ENCODE data around the gene NACC2. TPM values are rescaled to one million over a fixed set of nuclear protein-coding genes. Genes with fewer than 3 reads are reported as not detected.

Gene NACC2
- total and polyA plus RNA-seq, 2 donors from 2014 or later: 7.1 to 30.9 TPM

DNA sequence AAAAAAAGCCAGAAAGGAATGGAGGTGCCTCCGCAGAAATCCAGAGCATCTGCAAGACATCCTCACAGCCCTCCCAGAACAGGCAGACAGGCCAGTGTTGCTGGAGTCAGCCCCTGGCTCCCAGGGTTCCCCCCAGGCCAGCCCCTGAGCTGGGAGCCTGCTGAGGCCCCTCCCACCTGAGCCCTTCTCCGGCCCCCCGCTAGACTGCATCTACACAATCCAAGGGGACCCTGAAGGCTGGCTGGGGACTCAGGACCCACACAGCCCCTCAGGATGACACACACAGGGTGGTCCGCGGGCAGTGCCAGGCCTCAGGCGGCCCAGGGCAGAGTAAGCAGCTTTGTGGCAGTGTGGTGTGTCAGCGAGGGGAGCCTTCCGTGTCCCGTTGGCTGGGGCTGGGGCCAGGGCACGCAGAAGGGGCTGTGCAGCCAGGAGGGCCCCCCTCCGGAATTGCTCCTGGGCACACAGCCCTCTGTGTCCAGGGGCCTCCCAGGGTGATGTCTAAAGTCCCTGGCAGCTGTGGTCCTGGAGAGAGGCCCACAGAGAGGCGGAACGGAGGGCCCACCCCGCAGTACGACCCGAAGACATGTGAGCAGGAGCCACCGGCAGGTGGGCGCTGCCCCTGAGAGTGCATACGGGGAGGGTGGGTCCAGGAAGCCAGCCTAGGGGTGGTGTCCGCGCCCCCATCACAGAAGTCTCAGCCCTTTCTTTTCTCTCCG is 20.7 kb upstream of the NACC2 start:
- Histone ChIP-seq H3K4me1 (ENCODE audit: control insufficient read depth in 2 of 3, insufficient read depth in 2 of 3, low read depth in 1 of 3, low read length in 3 of 3) (peaks cover 0 to 13% (median 0%) of the 10 kb centered on the region in 3 donors), H3K4me3 (ENCODE audit: low read length in 3 of 3) (no peak overlapping the region), H3K27ac (ENCODE audit: low read depth in 2 of 2, low read length in 2 of 2) (no peak overlapping the region), H3K27me3 (ENCODE audit: control insufficient read depth, insufficient read depth, low read length) (no peaks in the 10 kb centered on the region), H3K36me3 (ENCODE audit: control insufficient read depth in 2 of 3, insufficient read depth in 3 of 3, low read length in 3 of 3) (no peaks in the 10 kb centered on the region), H3K9me3 (ENCODE audit: control insufficient read depth in 2 of 3, insufficient read depth in 1 of 3, low read length in 3 of 3) (no peaks in the 10 kb centered on the region), H3K9ac (ENCODE audit: low read length in 3 of 3) (no peak overlapping the region)
- DNase-seq: no peak
- intact Hi-C loops (cut with DNase I): no loop called here
- TF ChIP-seq, protein P1, sequence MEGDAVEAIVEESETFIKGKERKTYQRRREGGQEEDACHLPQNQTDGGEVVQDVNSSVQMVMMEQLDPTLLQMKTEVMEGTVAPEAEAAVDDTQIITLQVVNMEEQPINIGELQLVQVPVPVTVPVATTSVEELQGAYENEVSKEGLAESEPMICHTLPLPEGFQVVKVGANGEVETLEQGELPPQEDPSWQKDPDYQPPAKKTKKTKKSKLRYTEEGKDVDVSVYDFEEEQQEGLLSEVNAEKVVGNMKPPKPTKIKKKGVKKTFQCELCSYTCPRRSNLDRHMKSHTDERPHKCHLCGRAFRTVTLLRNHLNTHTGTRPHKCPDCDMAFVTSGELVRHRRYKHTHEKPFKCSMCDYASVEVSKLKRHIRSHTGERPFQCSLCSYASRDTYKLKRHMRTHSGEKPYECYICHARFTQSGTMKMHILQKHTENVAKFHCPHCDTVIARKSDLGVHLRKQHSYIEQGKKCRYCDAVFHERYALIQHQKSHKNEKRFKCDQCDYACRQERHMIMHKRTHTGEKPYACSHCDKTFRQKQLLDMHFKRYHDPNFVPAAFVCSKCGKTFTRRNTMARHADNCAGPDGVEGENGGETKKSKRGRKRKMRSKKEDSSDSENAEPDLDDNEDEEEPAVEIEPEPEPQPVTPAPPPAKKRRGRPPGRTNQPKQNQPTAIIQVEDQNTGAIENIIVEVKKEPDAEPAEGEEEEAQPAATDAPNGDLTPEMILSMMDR (IDR thresholded peaks at IDR 0.05; ENCODE audit: borderline replicate concordance, extremely low read depth, insufficient read depth): no peak
- FAIRE-seq: no peak

DNA sequence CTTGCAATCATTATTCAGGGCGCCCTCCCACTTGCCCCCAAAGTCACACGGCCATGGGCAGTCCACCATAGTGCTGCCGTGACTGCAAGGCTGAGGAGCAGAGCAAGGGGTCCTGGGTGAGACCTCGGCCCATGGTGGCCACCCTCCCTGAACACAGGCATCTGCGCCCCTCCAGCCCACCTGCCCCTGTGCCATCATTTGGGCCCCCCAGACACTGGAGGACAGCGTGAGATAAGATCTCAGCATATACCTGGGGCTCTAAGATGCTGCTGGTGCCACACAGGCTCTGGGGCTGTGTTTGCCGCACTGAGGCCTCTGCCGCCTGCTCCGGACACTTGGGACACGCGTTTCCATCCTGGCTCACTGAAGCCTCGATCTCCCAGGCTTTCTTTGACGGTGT is 20.1 kb upstream of the NACC2 start:
- Histone ChIP-seq H3K4me3 (ENCODE audit: low read length in 3 of 3) (no peak overlapping the region), H3K27ac (ENCODE audit: low read depth in 2 of 2, low read length in 2 of 2) (no peak overlapping the region), H3K4me1 (ENCODE audit: control insufficient read depth in 2 of 3, insufficient read depth in 2 of 3, low read depth in 1 of 3, low read length in 3 of 3) (peaks cover 0 to 15% (median 0%) of the 10 kb centered on the region in 3 donors), H3K36me3 (ENCODE audit: control insufficient read depth in 2 of 3, insufficient read depth in 3 of 3, low read length in 3 of 3) (no peaks in the 10 kb centered on the region), H3K27me3 (ENCODE audit: control insufficient read depth, insufficient read depth, low read length) (no peaks in the 10 kb centered on the region), H3K9ac (ENCODE audit: low read length in 3 of 3) (no peak overlapping the region), H3K9me3 (ENCODE audit: control insufficient read depth in 2 of 3, insufficient read depth in 1 of 3, low read length in 3 of 3) (no peaks in the 10 kb centered on the region)
- intact Hi-C loops (cut with DNase I): no loop called here
- FAIRE-seq: no peak
- TF ChIP-seq, protein P1 (IDR thresholded peaks at IDR 0.05; ENCODE audit: borderline replicate concordance, extremely low read depth, insufficient read depth): no peak
- DNase-seq: no peak

DNA sequence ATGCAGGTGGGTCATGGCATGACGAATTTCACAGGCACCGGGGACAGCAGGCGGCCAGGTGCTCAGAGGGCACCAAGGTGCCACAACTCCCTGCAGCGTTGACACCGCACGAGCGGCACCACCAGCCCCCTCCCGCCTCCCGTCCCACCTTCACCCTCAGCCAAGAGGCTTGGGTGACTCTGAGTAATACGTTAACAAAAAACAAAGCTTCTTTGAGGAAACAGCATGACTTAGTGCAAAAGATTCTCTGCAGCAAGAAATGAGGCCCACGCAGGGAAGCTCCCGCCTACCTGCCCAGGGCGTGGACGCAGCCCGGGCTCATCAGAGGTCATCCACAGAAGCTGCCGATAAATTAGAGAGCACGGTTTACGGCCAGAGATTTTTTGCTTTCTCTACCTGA is 19.5 kb upstream of the NACC2 start:
- no peaks in the 10 kb centered on the region for H3K27me3 ChIP-seq (ENCODE audit: control insufficient read depth, insufficient read depth, low read length)
- peaks cover 0 to 17% (median 0%) of the 10 kb centered on the region in 3 donors for H3K4me1 ChIP-seq (ENCODE audit: control insufficient read depth in 2 of 3, insufficient read depth in 2 of 3, low read depth in 1 of 3, low read length in 3 of 3)
- intact Hi-C loops (cut with DNase I): no loop called here
- H3K27ac ChIP-seq (ENCODE audit: low read depth in 2 of 2, low read length in 2 of 2): no peak overlapping the region
- TF ChIP-seq, protein P1 (IDR thresholded peaks at IDR 0.05; ENCODE audit: borderline replicate concordance, extremely low read depth, insufficient read depth): no peak
- no peaks in the 10 kb centered on the region for H3K9me3 ChIP-seq (ENCODE audit: control insufficient read depth in 2 of 3, insufficient read depth in 1 of 3, low read length in 3 of 3)
- no peaks in the 10 kb centered on the region for H3K36me3 ChIP-seq (ENCODE audit: control insufficient read depth in 2 of 3, insufficient read depth in 3 of 3, low read length in 3 of 3)
- DNase-seq: no peak
- FAIRE-seq: no peak
- H3K9ac ChIP-seq (ENCODE audit: low read length in 3 of 3): no peak overlapping the region
- no peak overlapping the region for H3K4me3 ChIP-seq (ENCODE audit: low read length in 3 of 3)

Measured in kidney (tissue), 14 donors.